Measurements from ENCODE around the gene ASCC3. TPM values are rescaled to one million over a fixed set of nuclear protein-coding genes. Genes with fewer than 3 reads are reported as not detected.

ASCC3 gene
- total and polyA plus RNA-seq, 2 experiments from 2014 or later: 34.0 to 77.6 TPM

DNA sequence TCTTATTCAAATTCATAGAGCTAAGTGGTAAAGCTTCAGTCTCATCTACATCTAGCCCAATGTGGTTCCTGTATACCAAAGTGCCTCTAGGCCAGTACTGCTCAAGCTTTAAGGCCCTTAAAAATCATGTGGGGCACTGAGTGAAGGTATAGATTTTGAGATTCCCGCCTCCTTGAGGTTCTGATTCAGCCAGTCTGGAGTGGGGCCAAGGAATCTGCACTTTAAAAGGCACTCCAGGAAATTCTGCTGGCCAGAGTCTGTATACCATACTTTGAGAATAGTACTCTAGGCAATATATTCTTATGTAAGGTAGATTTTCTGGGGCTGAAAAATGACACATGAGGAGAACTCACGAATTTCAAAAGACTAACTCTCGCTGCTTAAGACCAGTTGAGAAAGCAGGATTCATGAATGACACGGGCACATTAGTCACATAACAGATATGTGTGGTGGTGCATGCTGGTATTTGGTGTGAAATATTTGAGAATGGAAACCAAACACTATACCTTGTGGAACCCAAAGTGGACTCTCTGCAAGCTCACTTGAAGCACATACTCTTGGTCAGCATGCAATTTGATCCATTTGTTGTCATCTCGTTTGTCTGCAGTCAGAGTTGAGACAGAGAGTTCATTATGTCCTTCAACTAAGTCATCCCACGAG, 368.8 kb downstream of the ASCC3 start:
- Histone ChIP-seq H3K9me3 (ENCODE audit: low read depth) (no peaks in the 10 kb centered on the region), H2AFZ (no peak overlapping the region), H3K4me3 (no peak overlapping the region), H3K4me1 (ENCODE audit: insufficient read depth) (no peaks in the 10 kb centered on the region), H3K9me2 (replicated peaks; ENCODE audit: insufficient read depth) (no peaks in the 10 kb centered on the region), H3K4me2 (no peak overlapping the region), H3K27ac (no peak overlapping the region), H3K79me2 (no peaks in the 10 kb centered on the region), H3K36me3 (replicated peaks; ENCODE audit: insufficient read depth, low read depth) (peaks cover 6% of the 10 kb centered on the region), H4K20me1 (ENCODE audit: insufficient read depth, poor library complexity, severe bottlenecking) (no peaks in the 10 kb centered on the region), H3K27me3 (no peaks in the 10 kb centered on the region)
- DNase-seq (ENCODE audit: low spot score): no peak
- WGBS (ENCODE audit: low lambda C conversion rate, missing lambda C conversion rate): 80% methylated on average over 6 of the region's 6 CpGs
- TF ChIP-seq EZH2 (IDR thresholded peaks at IDR 0.05; ENCODE audit: borderline replicate concordance): no peak
- TF ChIP-seq EZH2phosphoT487 (IDR thresholded peaks at IDR 0.05; ENCODE audit: low read depth, severe bottlenecking, unreplicated experiment): no peak
- no peak for TF ChIP-seq CTCF (IDR thresholded peaks at IDR 0.05; ENCODE audit: poor library complexity)

DNA sequence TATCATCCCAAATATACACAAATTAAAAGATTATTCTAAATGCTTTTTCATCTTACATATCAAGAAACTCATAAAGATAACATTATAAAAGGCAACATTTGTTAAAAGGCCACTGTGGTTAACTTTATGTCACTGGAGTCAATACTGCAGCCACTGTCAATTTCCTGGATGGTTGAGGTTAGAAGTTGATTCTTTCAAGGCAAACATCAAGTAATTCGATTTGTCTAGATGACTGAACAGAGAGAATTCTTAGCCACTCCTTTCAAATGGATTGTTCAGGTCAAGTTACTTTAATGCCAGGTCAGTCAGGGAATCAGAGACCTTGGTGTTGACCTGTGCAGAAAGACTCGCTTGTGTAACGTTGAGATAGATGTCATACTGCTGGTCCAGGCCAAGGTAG, 372.0 kb downstream of the ASCC3 start:
- H3K4me1 ChIP-seq (ENCODE audit: insufficient read depth): no peaks in the 10 kb centered on the region
- 91% methylated on average over 3 of the region's 3 CpGs for WGBS (ENCODE audit: low lambda C conversion rate, missing lambda C conversion rate)
- no peak overlapping the region for H2AFZ ChIP-seq
- TF ChIP-seq CTCF (IDR thresholded peaks at IDR 0.05; ENCODE audit: poor library complexity) (no peak), EZH2phosphoT487 (IDR thresholded peaks at IDR 0.05; ENCODE audit: low read depth, severe bottlenecking, unreplicated experiment) (no peak), EZH2 (IDR thresholded peaks at IDR 0.05; ENCODE audit: borderline replicate concordance) (no peak)
- no peaks in the 10 kb centered on the region for H3K9me3 ChIP-seq (ENCODE audit: low read depth)
- no peaks in the 10 kb centered on the region for H3K9me2 ChIP-seq (replicated peaks; ENCODE audit: insufficient read depth)
- peaks cover 6% of the 10 kb centered on the region for H3K36me3 ChIP-seq (replicated peaks; ENCODE audit: insufficient read depth, low read depth)
- H3K79me2 ChIP-seq: no peaks in the 10 kb centered on the region
- H4K20me1 ChIP-seq (ENCODE audit: insufficient read depth, poor library complexity, severe bottlenecking): no peaks in the 10 kb centered on the region
- no peak overlapping the region for H3K27ac ChIP-seq
- no peak overlapping the region for H3K4me2 ChIP-seq
- no peaks in the 10 kb centered on the region for H3K27me3 ChIP-seq
- H3K4me3 ChIP-seq: no peak overlapping the region
- DNase-seq (ENCODE audit: low spot score): no peak

DNA sequence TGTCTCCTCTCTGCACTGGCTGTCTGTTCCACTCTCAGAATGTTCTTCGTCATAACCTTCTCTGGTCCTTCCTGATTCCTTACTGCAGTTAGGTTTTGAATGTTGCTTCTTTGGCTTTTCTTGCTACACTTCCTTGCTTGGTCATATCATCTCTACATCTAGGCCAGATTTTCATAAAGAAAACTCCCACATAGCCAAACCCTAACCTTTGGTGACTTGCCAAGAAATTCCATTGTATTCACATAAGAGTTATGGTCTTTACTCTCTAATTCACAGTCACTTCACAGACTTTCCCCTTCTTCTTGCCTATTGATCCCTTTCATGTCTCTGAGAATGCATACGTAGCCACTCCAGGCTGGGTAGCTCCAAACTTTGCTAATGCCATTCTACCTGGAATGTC, 374.5 kb downstream of the ASCC3 start:
- Histone ChIP-seq H3K27ac (no peak overlapping the region), H3K9me2 (replicated peaks; ENCODE audit: insufficient read depth) (no peaks in the 10 kb centered on the region), H3K4me2 (no peak overlapping the region), H2AFZ (no peak overlapping the region), H3K79me2 (no peaks in the 10 kb centered on the region), H3K4me1 (ENCODE audit: insufficient read depth) (no peaks in the 10 kb centered on the region), H3K27me3 (no peaks in the 10 kb centered on the region), H3K9me3 (ENCODE audit: low read depth) (no peaks in the 10 kb centered on the region), H3K36me3 (replicated peaks; ENCODE audit: insufficient read depth, low read depth) (peaks cover 6% of the 10 kb centered on the region), H4K20me1 (ENCODE audit: insufficient read depth, poor library complexity, severe bottlenecking) (no peaks in the 10 kb centered on the region), H3K4me3 (no peak overlapping the region)
- DNase-seq (ENCODE audit: low spot score): no peak
- no peak for TF ChIP-seq EZH2 (IDR thresholded peaks at IDR 0.05; ENCODE audit: borderline replicate concordance)
- TF ChIP-seq CTCF (IDR thresholded peaks at IDR 0.05; ENCODE audit: poor library complexity): no peak
- no peak for TF ChIP-seq EZH2phosphoT487 (IDR thresholded peaks at IDR 0.05; ENCODE audit: low read depth, severe bottlenecking, unreplicated experiment)
- 98% methylated on average over 2 of the region's 2 CpGs for WGBS (ENCODE audit: low lambda C conversion rate, missing lambda C conversion rate)

Data from hepatocyte (in vitro differentiated cells).